ENCODE data around the gene CARS2.

Gene CARS2

GRCh38 chr13:110628952-110629701 is 76.8 kb downstream of the CARS2 start:
- no peak for TF ChIP-seq EZH2 (IDR thresholded peaks at IDR 0.05; ENCODE audit: borderline replicate concordance, low read depth, low read length, severe bottlenecking)
- TF ChIP-seq CTCF (IDR thresholded peaks at IDR 0.05; ENCODE audit: borderline replicate concordance, extremely low read depth, low read length, poor library complexity, severe bottlenecking), result no peak
- Histone ChIP-seq H3K9me3 (ENCODE audit: insufficient read depth, low read length, severe bottlenecking) (no peaks in the 10 kb centered on the region), H3K27ac (ENCODE audit: low read length) (no peak overlapping the region)

GRCh38 chr13:110628477-110628793 is 77.5 kb downstream of the CARS2 start:
- H4K20me1 ChIP-seq (ENCODE audit: insufficient read depth, low read length), result peaks cover 63% of the 10 kb centered on the region
- H3K27ac ChIP-seq (ENCODE audit: low read length), result no peak overlapping the region
- H2AFZ ChIP-seq (ENCODE audit: low read depth, low read length), result no peak overlapping the region
- no peaks in the 10 kb centered on the region for H3K27me3 ChIP-seq (ENCODE audit: insufficient read depth, low read length, poor library complexity)
- ATAC-seq (ENCODE audit: insufficient read depth, low read depth) (no peak), DNase-seq (no peak)
- no peak overlapping the region for H3K4me3 ChIP-seq (ENCODE audit: low read depth in 1 of 2, low read length in 2 of 2)
- no peaks in the 10 kb centered on the region for H3K9me3 ChIP-seq (ENCODE audit: insufficient read depth, low read length, severe bottlenecking)
- peaks cover 81% of the 10 kb centered on the region for H3K79me2 ChIP-seq (ENCODE audit: insufficient read depth, low read length)
- no peak overlapping the region for H3K9ac ChIP-seq (ENCODE audit: low read depth, low read length)
- no peaks in the 10 kb centered on the region for H3K4me1 ChIP-seq (ENCODE audit: insufficient read depth, low read length)
- no peak for TF ChIP-seq CTCF (IDR thresholded peaks at IDR 0.05; ENCODE audit: borderline replicate concordance, extremely low read depth, low read length, poor library complexity, severe bottlenecking)
- TF ChIP-seq EZH2 (IDR thresholded peaks at IDR 0.05; ENCODE audit: borderline replicate concordance, low read depth, low read length, severe bottlenecking), result no peak
- peaks cover 61% of the 10 kb centered on the region for H3K36me3 ChIP-seq (ENCODE audit: insufficient read depth, low read length)
- H3K4me2 ChIP-seq (ENCODE audit: insufficient read depth, low read length), result no peak overlapping the region

More at GRCh38 chr13:110628952-110629701, 76.8 kb downstream of the CARS2 start:
- DNase-seq (no peak), ATAC-seq (ENCODE audit: insufficient read depth, low read depth) (no peak)
- H3K36me3 ChIP-seq (ENCODE audit: insufficient read depth, low read length), result peaks cover 59% of the 10 kb centered on the region
- H2AFZ ChIP-seq (ENCODE audit: low read depth, low read length), result no peak overlapping the region
- H3K4me2 ChIP-seq (ENCODE audit: insufficient read depth, low read length), result no peak overlapping the region
- H3K4me1 ChIP-seq (ENCODE audit: insufficient read depth, low read length), result no peaks in the 10 kb centered on the region
- peaks cover 66% of the 10 kb centered on the region for H4K20me1 ChIP-seq (ENCODE audit: insufficient read depth, low read length)
- H3K27me3 ChIP-seq (ENCODE audit: insufficient read depth, low read length, poor library complexity), result no peaks in the 10 kb centered on the region
- no peak overlapping the region for H3K9ac ChIP-seq (ENCODE audit: low read depth, low read length)
- peaks cover 82% of the 10 kb centered on the region for H3K79me2 ChIP-seq (ENCODE audit: insufficient read depth, low read length)
- H3K4me3 ChIP-seq (ENCODE audit: low read depth in 1 of 2, low read length in 2 of 2), result no peak overlapping the region

DNA sequence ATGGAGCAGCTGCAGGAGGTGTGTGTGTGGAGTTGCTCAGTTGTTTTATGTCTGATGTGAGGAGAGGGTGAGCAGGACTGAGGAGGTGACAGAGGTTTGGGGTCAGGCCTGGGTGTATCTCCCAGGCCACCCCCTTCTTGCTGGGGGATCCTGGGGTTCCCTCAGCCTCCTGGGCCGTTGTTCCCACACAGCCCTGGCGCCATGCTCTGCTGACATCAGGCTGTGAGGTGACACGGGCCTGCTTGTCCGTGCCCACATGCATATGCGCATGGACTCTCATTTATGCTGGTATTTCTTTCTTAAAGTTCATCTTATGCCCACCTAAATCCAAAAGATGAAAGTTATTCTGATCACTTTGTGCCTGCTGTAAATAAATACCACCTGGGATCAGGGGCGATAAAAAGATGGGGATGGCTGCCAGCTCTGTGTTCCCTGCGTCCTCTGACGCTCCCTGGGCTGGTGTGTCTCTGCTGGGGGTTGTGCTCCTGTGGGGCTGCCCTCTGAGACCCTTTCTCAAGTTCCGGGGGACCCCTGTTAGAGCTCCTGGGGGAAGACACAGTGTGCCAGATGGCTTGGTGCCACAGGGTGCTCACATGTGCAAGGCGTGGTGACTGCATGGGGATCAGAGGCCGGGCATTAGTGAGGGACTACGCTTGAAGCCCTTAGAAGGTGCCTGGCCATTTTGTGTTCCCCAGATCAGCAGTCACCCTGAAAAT is 78.0 kb downstream of the CARS2 start:
- Histone ChIP-seq H3K9ac (ENCODE audit: low read depth, low read length) (no peak overlapping the region), H4K20me1 (ENCODE audit: insufficient read depth, low read length) (peaks cover 68% of the 10 kb centered on the region), H3K27ac (ENCODE audit: low read length) (no peak overlapping the region), H3K36me3 (ENCODE audit: insufficient read depth, low read length) (peaks cover 66% of the 10 kb centered on the region), H3K9me3 (ENCODE audit: insufficient read depth, low read length, severe bottlenecking) (no peaks in the 10 kb centered on the region), H2AFZ (ENCODE audit: low read depth, low read length) (no peak overlapping the region), H3K79me2 (ENCODE audit: insufficient read depth, low read length) (peaks cover 85% of the 10 kb centered on the region), H3K27me3 (ENCODE audit: insufficient read depth, low read length, poor library complexity) (no peaks in the 10 kb centered on the region), H3K4me3 (ENCODE audit: low read depth in 1 of 2, low read length in 2 of 2) (no peak overlapping the region), H3K4me2 (ENCODE audit: insufficient read depth, low read length) (no peak overlapping the region), H3K4me1 (ENCODE audit: insufficient read depth, low read length) (no peaks in the 10 kb centered on the region)
- TF ChIP-seq EZH2 (IDR thresholded peaks at IDR 0.05; ENCODE audit: borderline replicate concordance, low read depth, low read length, severe bottlenecking) (no peak), CTCF (IDR thresholded peaks at IDR 0.05; ENCODE audit: borderline replicate concordance, extremely low read depth, low read length, poor library complexity, severe bottlenecking) (no peak)
- ATAC-seq (ENCODE audit: insufficient read depth, low read depth), result no peak
- DNase-seq, result no peak

All from DND-41 (cell line).